ENCODE measurements around the gene LDLRAD3.

DNA sequence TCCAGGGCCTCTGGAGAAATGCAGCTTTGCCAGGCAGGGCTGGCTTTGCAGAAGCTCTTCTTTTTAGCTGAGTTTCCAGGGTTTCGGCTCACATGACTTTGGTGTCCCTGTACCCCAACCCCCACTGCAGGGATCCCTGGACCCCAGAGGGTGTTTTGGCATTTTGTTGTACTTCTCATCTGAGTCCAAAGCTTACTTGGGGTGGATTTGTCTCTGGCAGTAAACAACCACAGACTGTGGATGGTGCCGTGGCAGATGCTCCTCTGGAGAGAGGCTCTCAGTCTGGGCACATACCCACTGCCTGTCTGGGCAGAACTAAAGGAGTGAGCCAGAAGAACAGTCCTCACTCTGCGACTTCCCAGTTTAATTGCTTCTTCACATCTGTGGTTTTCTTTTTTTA is 295.8 kb downstream of the LDLRAD3 start:
- TF ChIP-seq, protein P1, sequence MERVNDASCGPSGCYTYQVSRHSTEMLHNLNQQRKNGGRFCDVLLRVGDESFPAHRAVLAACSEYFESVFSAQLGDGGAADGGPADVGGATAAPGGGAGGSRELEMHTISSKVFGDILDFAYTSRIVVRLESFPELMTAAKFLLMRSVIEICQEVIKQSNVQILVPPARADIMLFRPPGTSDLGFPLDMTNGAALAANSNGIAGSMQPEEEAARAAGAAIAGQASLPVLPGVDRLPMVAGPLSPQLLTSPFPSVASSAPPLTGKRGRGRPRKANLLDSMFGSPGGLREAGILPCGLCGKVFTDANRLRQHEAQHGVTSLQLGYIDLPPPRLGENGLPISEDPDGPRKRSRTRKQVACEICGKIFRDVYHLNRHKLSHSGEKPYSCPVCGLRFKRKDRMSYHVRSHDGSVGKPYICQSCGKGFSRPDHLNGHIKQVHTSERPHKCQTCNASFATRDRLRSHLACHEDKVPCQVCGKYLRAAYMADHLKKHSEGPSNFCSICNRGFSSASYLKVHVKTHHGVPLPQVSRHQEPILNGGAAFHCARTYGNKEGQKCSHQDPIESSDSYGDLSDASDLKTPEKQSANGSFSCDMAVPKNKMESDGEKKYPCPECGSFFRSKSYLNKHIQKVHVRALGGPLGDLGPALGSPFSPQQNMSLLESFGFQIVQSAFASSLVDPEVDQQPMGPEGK (CRISPR knock-in tag; IDR thresholded peaks at IDR 0.05; ENCODE audit: borderline replicate concordance), result no peak
- TF ChIP-seq ZNF8 (CRISPR knock-in tag; IDR thresholded peaks at IDR 0.05), result no peak
- TF ChIP-seq BACH2 (CRISPR knock-in tag; IDR thresholded peaks at IDR 0.05; ENCODE audit: borderline replicate concordance), result no peak
- TF ChIP-seq ISL1 (CRISPR knock-in tag; IDR thresholded peaks at IDR 0.05), result no peak
- TF ChIP-seq ZFP30 (CRISPR knock-in tag; IDR thresholded peaks at IDR 0.05), result no peak
- no peak for TF ChIP-seq ZFP3 (CRISPR knock-in tag; IDR thresholded peaks at IDR 0.05)
- TF ChIP-seq, protein P2, sequence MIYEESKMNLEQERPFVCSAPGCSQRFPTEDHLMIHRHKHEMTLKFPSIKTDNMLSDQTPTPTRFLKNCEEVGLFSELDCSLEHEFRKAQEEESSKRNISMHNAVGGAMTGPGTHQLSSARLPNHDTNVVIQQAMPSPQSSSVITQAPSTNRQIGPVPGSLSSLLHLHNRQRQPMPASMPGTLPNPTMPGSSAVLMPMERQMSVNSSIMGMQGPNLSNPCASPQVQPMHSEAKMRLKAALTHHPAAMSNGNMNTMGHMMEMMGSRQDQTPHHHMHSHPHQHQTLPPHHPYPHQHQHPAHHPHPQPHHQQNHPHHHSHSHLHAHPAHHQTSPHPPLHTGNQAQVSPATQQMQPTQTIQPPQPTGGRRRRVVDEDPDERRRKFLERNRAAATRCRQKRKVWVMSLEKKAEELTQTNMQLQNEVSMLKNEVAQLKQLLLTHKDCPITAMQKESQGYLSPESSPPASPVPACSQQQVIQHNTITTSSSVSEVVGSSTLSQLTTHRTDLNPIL (CRISPR knock-in tag; IDR thresholded peaks at IDR 0.05; ENCODE audit: low read depth), result no peak

Measured in SK-N-SH treated with all-trans-retinoic acid at 6 μM for 48 hours (cell line).